Loucy (cell line): ENCODE measurements around the gene UNC13C.

Source experiments
- H2AFZ ChIP-seq: fragments of 200-600 bp; sonication (generic); 2 replicates; pipeline ENCODE4 v1.6.0; 2016; ENCODE audit warnings: antibody characterized with exemption, mild to moderate bottlenecking, low read length, moderate library complexity
- H3F3A ChIP-seq: fragments of 200-600 bp; 2 replicates; pipeline ENCODE4 v1.6.0; 2016; ENCODE audit warnings: antibody characterized with exemption, low read depth, mild to moderate bottlenecking
- H3K27me3 ChIP-seq: fragments of 200-600 bp; sonication (generic); 2 replicates; pipeline ENCODE4 v1.6.1; 2014; ENCODE audit warnings: low read length, mild to moderate bottlenecking; ENCODE audit not compliant: insufficient read depth, poor library complexity, severe bottlenecking
- H3K36me3 ChIP-seq: fragments of 200-600 bp; sonication (generic); 2 replicates; pipeline ENCODE4 v1.6.1; 2016; ENCODE audit warnings: low read length; ENCODE audit not compliant: insufficient read depth
- H3K4me1 ChIP-seq: fragments of 200-600 bp; sonication (generic); 2 replicates; pipeline ENCODE4 v1.5.1; 2014; ENCODE audit warnings: low read length, mild to moderate bottlenecking; ENCODE audit not compliant: insufficient read depth, poor library complexity, severe bottlenecking
- H3K4me2 ChIP-seq: fragments of 200-600 bp; sonication (generic); 2 replicates; pipeline ENCODE4 v1.6.0; 2014; ENCODE audit warnings: antibody characterized with exemption, low read length, low read depth, mild to moderate bottlenecking; ENCODE audit not compliant: poor library complexity, severe bottlenecking
- H3K4me3 ChIP-seq: fragments of 200-600 bp; sonication (generic); 2 replicates; pipeline ENCODE4 v1.5.1; 2014; ENCODE audit warnings: low read length, mild to moderate bottlenecking, mixed read lengths; ENCODE audit not compliant: poor library complexity, severe bottlenecking
- H3K79me2 ChIP-seq: fragments of 200-600 bp; sonication (generic); 2 replicates; pipeline ENCODE4 v1.6.1; 2014; ENCODE audit warnings: low read length; ENCODE audit not compliant: insufficient read depth
- H3K9ac ChIP-seq: fragments of 200-600 bp; sonication (generic); 2 replicates; pipeline ENCODE4 v1.6.0; 2014; ENCODE audit warnings: mild to moderate bottlenecking, low read depth, low read length, moderate library complexity; ENCODE audit not compliant: poor library complexity, severe bottlenecking
- H3K9me2 ChIP-seq: fragments of 200-600 bp; sonication (generic); replicated peaks from 2 replicates; pipeline ENCODE4 v1.6.1; 2016; ENCODE audit warnings: low read depth, low read length, mixed read lengths
- H3K9me3 ChIP-seq: fragments of 200-600 bp; sonication (generic); 2 replicates; pipeline ENCODE4 v1.6.1; 2014; ENCODE audit warnings: mild to moderate bottlenecking, antibody characterized with exemption, low read length, low read depth; ENCODE audit not compliant: insufficient read depth
- H4K20me1 ChIP-seq: fragments of 200-600 bp; sonication (generic); 2 replicates; pipeline ENCODE4 v1.6.0; 2014; ENCODE audit warnings: antibody characterized with exemption, low read length, mild to moderate bottlenecking; ENCODE audit not compliant: insufficient read depth, poor library complexity, severe bottlenecking
- CTCF ChIP-seq: fragments of 200-600 bp; sonication (generic); conservative IDR thresholded peaks from 2 replicates; pipeline ENCODE4 v1.5.1; 2014; ENCODE audit warnings: mild to moderate bottlenecking, antibody characterized with exemption, low read length
- EZH2phosphoT487 ChIP-seq: fragments of 200-600 bp; IDR thresholded peaks from 2 replicates; pipeline ENCODE4 v1.6.1; 2018; ENCODE audit warnings: antibody characterized with exemption, mild to moderate bottlenecking, moderate library complexity, borderline replicate concordance

UNC13C gene

GRCh38 chr15:54026258-54026657 is 48.0 kb downstream of the UNC13C start:
- H3K9ac ChIP-seq, result no peak overlapping the region
- H3K27me3 ChIP-seq, result no peaks in the 10 kb centered on the region
- peaks cover 2% of the 10 kb centered on the region; the same call in 1 of the 2 replicates for H3K9me3 ChIP-seq
- H3K79me2 ChIP-seq, result no peaks in the 10 kb centered on the region
- no peak overlapping the region for H2AFZ ChIP-seq
- H3K4me3 ChIP-seq, result no peak overlapping the region
- H3K36me3 ChIP-seq, result no peaks in the 10 kb centered on the region
- H4K20me1 ChIP-seq, result no peaks in the 10 kb centered on the region
- H3K4me2 ChIP-seq, result no peak overlapping the region
- H3F3A ChIP-seq, result no peaks in the 10 kb centered on the region
- H3K9me2 ChIP-seq, result no peaks in the 10 kb centered on the region
- H3K4me1 ChIP-seq, result no peaks in the 10 kb centered on the region
- TF ChIP-seq EZH2phosphoT487, result no peak
- no peak for TF ChIP-seq CTCF

- Histone ChIP-seq H3K4me1 (no peaks in the 10 kb centered on the region), H3K36me3 (no peaks in the 10 kb centered on the region), H2AFZ (no peak overlapping the region), H3K9ac (no peak overlapping the region), H3K27me3 (no peaks in the 10 kb centered on the region), H3F3A (no peaks in the 10 kb centered on the region), H4K20me1 (no peaks in the 10 kb centered on the region), H3K79me2 (no peaks in the 10 kb centered on the region), H3K4me2 (no peak overlapping the region), H3K9me2 (no peaks in the 10 kb centered on the region), H3K9me3 (no peaks in the 10 kb centered on the region; the same call in 1 of the 2 replicates), H3K4me3 (no peak overlapping the region)
- TF ChIP-seq CTCF, result no peak
- TF ChIP-seq EZH2phosphoT487, result no peak
These were observed 48.6 kb downstream of the UNC13C start for GRCh38 chr15:54026891-54027290.

GRCh38 chr15:54029081-54029480 is 50.8 kb downstream of the UNC13C start:
- H4K20me1 ChIP-seq, result no peaks in the 10 kb centered on the region
- H3F3A ChIP-seq, result no peaks in the 10 kb centered on the region
- no peak for TF ChIP-seq EZH2phosphoT487
- TF ChIP-seq CTCF, result no peak
- H3K4me1 ChIP-seq, result no peaks in the 10 kb centered on the region
- no peak overlapping the region for H3K4me3 ChIP-seq
- no peak overlapping the region for H3K9ac ChIP-seq
- H3K36me3 ChIP-seq, result no peaks in the 10 kb centered on the region
- H3K9me3 ChIP-seq, result no peaks in the 10 kb centered on the region; the same call in 1 of the 2 replicates
- H3K4me2 ChIP-seq, result no peak overlapping the region
- H3K27me3 ChIP-seq, result no peaks in the 10 kb centered on the region
- H2AFZ ChIP-seq, result no peak overlapping the region
- no peaks in the 10 kb centered on the region for H3K9me2 ChIP-seq
- no peaks in the 10 kb centered on the region for H3K79me2 ChIP-seq
